Chondrocyte (in vitro differentiated cells): Measurements from ENCODE around the gene CLCN6. TPM values are rescaled to one million over a fixed set of nuclear protein-coding genes. Genes with fewer than 3 reads are reported as not detected.

ENCODE experiments used
- DNase-seq: peaks from one replicate; pipeline ENCODE4 v3.0.0; 2021; ENCODE audit warnings: mixed read lengths, low spot score
- H3K27ac Mint-ChIP-seq: one replicate; pipeline ENCODE4 v1.8.0; 2021; ENCODE audit warnings: mild to moderate bottlenecking, moderate library complexity, mixed read lengths; ENCODE audit not compliant: unreplicated experiment
- H3K27me3 Mint-ChIP-seq: 2 replicates; pipeline ENCODE4 v1.8.0; 2021; ENCODE audit warnings: low read depth, mixed read lengths
- H3K36me3 Mint-ChIP-seq: 2 replicates; pipeline ENCODE4 v1.8.0; 2021; ENCODE audit warnings: low read depth, mixed read lengths
- H3K4me1 Mint-ChIP-seq: 2 replicates; pipeline ENCODE4 v1.8.0; 2021; ENCODE audit warnings: low read depth, mild to moderate bottlenecking, mixed read lengths
- H3K4me3 Mint-ChIP-seq: one replicate; pipeline ENCODE4 v1.8.0; 2021; ENCODE audit warnings: mild to moderate bottlenecking, moderate library complexity, mixed read lengths; ENCODE audit not compliant: unreplicated experiment
- H3K9me3 Mint-ChIP-seq: 2 replicates; pipeline ENCODE4 v1.8.0; 2021; ENCODE audit warnings: low read depth, mixed read lengths
- total RNA-seq: library from RNA; stranded (reverse); gene quantifications from 3 replicates; pipeline ENCODE4 v1.2.1, GENCODE V29; 2021
- TF ChIP-seq, protein P1 (sequence below): fragments of 200-600 bp; sonication (generic); IDR thresholded peaks from 2 replicates; pipeline ENCODE4 v1.5.0; 2021; ENCODE audit warnings: antibody characterized with exemption, mild to moderate bottlenecking, moderate library complexity

CLCN6 gene
- total RNA-seq, 1 donor from 2014 or later: 22.2 TPM

DNA sequence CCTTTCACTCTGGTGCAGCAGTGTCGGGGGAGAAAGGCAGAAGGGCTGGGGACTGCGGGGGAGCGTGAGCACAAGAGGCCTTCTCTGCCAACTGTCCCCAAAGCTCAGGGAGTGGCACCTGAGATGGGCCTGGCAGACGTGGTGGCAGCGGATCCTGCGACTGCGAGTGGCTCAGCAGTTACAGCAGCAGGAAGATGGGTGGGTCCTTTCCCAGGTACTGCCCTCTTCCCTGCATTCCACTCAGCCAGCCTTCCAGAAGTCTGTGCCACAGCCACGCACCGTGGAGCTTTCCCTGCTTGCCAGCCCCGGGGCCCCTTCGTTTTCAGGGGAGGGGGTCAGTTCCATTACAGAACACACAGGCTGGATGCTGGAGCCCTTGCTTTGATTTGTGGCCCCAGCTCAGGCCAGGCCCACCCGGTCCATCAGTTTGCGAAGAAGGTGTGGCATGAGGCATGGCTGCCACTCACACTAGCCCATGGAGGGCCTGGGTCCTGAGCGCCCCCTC is 17.4 kb upstream of the CLCN6 start:
- H3K27me3 Mint-ChIP-seq: no peaks in the 10 kb centered on the region
- peak overlapping the region; percentile 36 for H3K27ac Mint-ChIP-seq
- peaks cover 7% of the 10 kb centered on the region for H3K36me3 Mint-ChIP-seq
- H3K9me3 Mint-ChIP-seq: no peaks in the 10 kb centered on the region
- H3K4me3 Mint-ChIP-seq: no peak overlapping the region
- DNase-seq: no peak
- H3K4me1 Mint-ChIP-seq: peaks cover 42% of the 10 kb centered on the region
- TF ChIP-seq, protein P1, sequence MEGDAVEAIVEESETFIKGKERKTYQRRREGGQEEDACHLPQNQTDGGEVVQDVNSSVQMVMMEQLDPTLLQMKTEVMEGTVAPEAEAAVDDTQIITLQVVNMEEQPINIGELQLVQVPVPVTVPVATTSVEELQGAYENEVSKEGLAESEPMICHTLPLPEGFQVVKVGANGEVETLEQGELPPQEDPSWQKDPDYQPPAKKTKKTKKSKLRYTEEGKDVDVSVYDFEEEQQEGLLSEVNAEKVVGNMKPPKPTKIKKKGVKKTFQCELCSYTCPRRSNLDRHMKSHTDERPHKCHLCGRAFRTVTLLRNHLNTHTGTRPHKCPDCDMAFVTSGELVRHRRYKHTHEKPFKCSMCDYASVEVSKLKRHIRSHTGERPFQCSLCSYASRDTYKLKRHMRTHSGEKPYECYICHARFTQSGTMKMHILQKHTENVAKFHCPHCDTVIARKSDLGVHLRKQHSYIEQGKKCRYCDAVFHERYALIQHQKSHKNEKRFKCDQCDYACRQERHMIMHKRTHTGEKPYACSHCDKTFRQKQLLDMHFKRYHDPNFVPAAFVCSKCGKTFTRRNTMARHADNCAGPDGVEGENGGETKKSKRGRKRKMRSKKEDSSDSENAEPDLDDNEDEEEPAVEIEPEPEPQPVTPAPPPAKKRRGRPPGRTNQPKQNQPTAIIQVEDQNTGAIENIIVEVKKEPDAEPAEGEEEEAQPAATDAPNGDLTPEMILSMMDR: no peak

GRCh38 chr1:11789126-11790067 is 16.6 kb upstream of the CLCN6 start:
- no peak for DNase-seq
- H3K27me3 Mint-ChIP-seq: no peaks in the 10 kb centered on the region
- no peaks in the 10 kb centered on the region for H3K9me3 Mint-ChIP-seq
- H3K36me3 Mint-ChIP-seq: peaks cover 9% of the 10 kb centered on the region
- H3K27ac Mint-ChIP-seq: peak overlapping the region; percentile 27
- peaks cover 42% of the 10 kb centered on the region for H3K4me1 Mint-ChIP-seq
- H3K4me3 Mint-ChIP-seq: no peak overlapping the region
- TF ChIP-seq, protein P1: no peak

DNA sequence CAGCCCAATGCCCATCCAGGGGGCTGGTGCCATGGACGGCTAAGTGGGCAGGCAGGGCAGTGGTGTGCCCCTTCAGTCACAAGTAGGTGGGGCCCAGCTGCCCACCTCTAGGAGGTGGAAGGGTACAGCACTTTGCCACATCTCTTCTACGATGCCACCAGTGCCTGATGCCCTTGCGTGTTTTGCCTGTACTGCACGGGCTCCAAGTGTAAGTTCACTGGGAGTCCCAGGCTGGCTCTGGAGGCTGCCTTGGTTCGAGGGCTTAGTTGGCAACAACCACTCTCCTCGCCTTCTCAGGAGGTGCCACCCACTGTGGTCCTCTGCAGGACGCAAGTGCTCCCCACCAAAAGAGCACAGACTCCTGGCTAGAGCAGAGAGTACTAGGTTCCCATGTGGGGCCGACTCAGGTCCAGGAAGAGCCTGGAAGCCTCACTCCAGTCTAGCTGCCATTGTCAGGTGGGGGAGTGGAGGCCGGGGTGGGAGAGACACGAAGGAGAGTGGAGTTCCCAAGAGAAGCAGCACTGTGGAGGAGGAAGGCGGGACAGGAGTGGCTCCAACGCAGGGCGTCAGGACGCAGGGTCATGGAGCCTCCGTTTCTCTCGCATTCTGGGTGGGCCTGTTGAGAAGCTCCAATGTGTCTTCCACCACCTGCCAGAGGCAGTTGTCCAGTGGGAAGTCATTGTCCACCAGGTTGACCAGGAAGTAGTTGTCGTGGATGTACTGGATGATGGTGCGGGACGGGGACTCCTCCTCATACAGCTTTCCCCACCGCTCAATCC is 15.7 kb upstream of the CLCN6 start:
- Mint-ChIP-seq H3K9me3 (no peaks in the 10 kb centered on the region), H3K36me3 (peaks cover 16% of the 10 kb centered on the region), H3K27ac (peak overlapping the region; percentile 86), H3K4me3 (peak overlapping the region; percentile 44), H3K4me1 (peaks cover 40% of the 10 kb centered on the region), H3K27me3 (no peaks in the 10 kb centered on the region)
- TF ChIP-seq, protein P1: no peak
- no peak for DNase-seq

GRCh38 chr1:11790880-11791715 is 14.9 kb upstream of the CLCN6 start:
- TF ChIP-seq, protein P1: no peak
- H3K4me1 Mint-ChIP-seq: peaks cover 38% of the 10 kb centered on the region
- H3K27me3 Mint-ChIP-seq: no peaks in the 10 kb centered on the region
- DNase-seq: no peak
- peak overlapping the region; percentile 86 for H3K27ac Mint-ChIP-seq
- H3K36me3 Mint-ChIP-seq: peaks cover 21% of the 10 kb centered on the region
- H3K4me3 Mint-ChIP-seq: peak overlapping the region; percentile 44
- H3K9me3 Mint-ChIP-seq: no peaks in the 10 kb centered on the region
